ENCODE measurements around the gene DBF4B. TPM values are rescaled to one million over a fixed set of nuclear protein-coding genes. Genes with fewer than 3 reads are reported as not detected.

Gene DBF4B
- total and polyA plus RNA-seq, 10 of the 15 experiments (the other 5 are each of a cell fraction or from before 2014, with no cell fraction given), result 2.4 to 24.6 (median 16.9) TPM

DNA sequence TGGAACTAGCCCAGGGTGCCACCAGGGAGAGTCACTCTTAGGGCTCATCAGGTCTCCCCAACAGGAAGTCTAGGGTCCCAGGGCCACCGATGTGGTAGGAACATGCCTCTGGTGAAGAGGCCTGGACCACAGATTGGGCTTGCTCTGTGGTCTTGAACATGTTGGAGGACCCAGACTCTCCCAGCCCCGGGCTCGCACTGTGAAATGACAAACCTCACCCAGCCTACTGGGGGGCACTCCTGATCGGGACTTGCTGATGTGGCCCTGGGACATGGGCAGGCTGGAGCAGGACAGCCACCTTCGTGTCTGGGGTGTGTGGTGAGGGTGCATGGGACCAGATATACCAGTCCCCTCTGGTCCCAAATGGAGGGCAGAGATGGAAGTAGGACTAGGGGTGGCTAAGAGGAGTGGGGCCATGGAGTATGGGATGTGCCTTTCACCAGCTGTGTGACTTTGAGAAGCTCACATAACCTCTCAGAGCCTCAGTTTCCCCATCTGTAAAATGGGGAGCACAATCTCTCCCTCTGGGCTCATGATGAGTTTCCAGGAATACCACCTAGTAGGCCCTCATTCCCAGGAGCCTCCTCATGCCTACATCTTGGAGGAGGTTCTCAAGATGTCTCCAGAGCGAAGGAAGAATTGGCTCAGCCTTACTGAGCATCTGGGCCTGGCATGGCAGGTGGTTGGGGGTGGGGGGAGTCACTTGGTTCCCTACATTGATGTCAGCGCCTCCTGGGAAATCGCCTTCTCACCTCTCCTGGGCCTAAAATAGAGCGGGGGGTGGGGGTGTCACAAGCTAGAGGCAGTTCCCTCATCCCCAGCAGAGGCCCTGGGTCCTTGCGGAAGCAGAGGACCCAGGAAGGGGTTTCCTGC lies 48.8 kb downstream of the DBF4B start:
- FAIRE-seq, result no peak
- Histone ChIP-seq H2AFZ (ENCODE audit: control insufficient read depth, low read depth, low read length) (no peak overlapping the region), H3K27ac (ENCODE audit: control insufficient read depth, insufficient read depth) (no peak overlapping the region), H3K36me3 (ENCODE audit: control insufficient read depth in 2 of 2, insufficient read depth in 2 of 2, low read length in 1 of 2) (no peaks in the 10 kb centered on the region), H3K9ac (ENCODE audit: control insufficient read depth, insufficient read depth, low read length) (no peak overlapping the region), H3K4me3 (no peak overlapping the region), H3K27me3 (replicated peaks in 1 of 2; ENCODE audit: control insufficient read depth in 2 of 2, insufficient read depth in 2 of 2, low read length in 1 of 2) (peaks cover 1 to 4% of the 10 kb centered on the region in 2 experiments; a peak in 3 of 4 replicates), H3K4me1 (ENCODE audit: control insufficient read depth, insufficient read depth, low read length) (no peaks in the 10 kb centered on the region), H3K9me3 (replicated peaks; ENCODE audit: control insufficient read depth, insufficient read depth, low read length) (no peaks in the 10 kb centered on the region), H4K20me1 (ENCODE audit: control insufficient read depth, insufficient read depth) (no peaks in the 10 kb centered on the region), H3K4me2 (ENCODE audit: control insufficient read depth, insufficient read depth) (no peak overlapping the region), H3K79me2 (ENCODE audit: control insufficient read depth, insufficient read depth, low read length) (no peaks in the 10 kb centered on the region)
- ATAC-seq, result no peak; the same call in 2 of the 3 replicates
- ChIA-PET SMC1A (ENCODE audit: uncharacterized antibody, unreplicated experiment) (no interaction called here), RAD21 (ENCODE audit: unreplicated experiment) (no interaction called here), POLR2A (interaction anchor here (0.6 kb wide), 1 partner anchor 671 kb away, joined by 3 read pairs; no protein-coding TSS in a partner anchor), CTCF (no interaction called here)
- in situ Hi-C loops (cut with MboI) (no loop called here), intact Hi-C loops (cut with micrococcal nuclease; ENCODE audit: unreplicated experiment) (no loop called here)
- 33% methylated on average over 10 of the region's 10 CpGs for WGBS (ENCODE audit: insufficient coverage, insufficient replicate concordance, low lambda C conversion rate, missing lambda C conversion rate)
- BruUV-seq (replicated peaks), result no TSS peak
- no peak for DNase-seq (ENCODE audit: low read depth, low spot score)
- no peak for TF ChIP-seq HCFC1 (IDR thresholded peaks at IDR 0.05; ENCODE audit: low read length)
- TF ChIP-seq MTA2 (IDR thresholded peaks at IDR 0.05; ENCODE audit: low read depth), result no peak
- TF ChIP-seq RUNX3 (IDR thresholded peaks at IDR 0.05; ENCODE audit: low read length), result no peak
- TF ChIP-seq, protein P1, sequence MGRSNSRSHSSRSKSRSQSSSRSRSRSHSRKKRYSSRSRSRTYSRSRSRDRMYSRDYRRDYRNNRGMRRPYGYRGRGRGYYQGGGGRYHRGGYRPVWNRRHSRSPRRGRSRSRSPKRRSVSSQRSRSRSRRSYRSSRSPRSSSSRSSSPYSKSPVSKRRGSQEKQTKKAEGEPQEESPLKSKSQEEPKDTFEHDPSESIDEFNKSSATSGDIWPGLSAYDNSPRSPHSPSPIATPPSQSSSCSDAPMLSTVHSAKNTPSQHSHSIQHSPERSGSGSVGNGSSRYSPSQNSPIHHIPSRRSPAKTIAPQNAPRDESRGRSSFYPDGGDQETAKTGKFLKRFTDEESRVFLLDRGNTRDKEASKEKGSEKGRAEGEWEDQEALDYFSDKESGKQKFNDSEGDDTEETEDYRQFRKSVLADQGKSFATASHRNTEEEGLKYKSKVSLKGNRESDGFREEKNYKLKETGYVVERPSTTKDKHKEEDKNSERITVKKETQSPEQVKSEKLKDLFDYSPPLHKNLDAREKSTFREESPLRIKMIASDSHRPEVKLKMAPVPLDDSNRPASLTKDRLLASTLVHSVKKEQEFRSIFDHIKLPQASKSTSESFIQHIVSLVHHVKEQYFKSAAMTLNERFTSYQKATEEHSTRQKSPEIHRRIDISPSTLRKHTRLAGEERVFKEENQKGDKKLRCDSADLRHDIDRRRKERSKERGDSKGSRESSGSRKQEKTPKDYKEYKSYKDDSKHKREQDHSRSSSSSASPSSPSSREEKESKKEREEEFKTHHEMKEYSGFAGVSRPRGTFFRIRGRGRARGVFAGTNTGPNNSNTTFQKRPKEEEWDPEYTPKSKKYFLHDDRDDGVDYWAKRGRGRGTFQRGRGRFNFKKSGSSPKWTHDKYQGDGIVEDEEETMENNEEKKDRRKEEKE (IDR thresholded peaks at IDR 0.05), result no peak
- no peak for TF ChIP-seq WRNIP1 (IDR thresholded peaks at IDR 0.05; ENCODE audit: borderline replicate concordance, low read depth, low read length)
- TF ChIP-seq ESRRA (IDR thresholded peaks at IDR 0.05; ENCODE audit: low read length), result no peak
- TF ChIP-seq STAT1 (conservative IDR thresholded peaks at IDR 0.05), result no peak
- no peak for TF ChIP-seq MYC (IDR thresholded peaks at IDR 0.05; ENCODE audit: insufficient read depth, insufficient read length, insufficient replicate concordance, low read length, severe bottlenecking)
- TF ChIP-seq, protein P2, sequence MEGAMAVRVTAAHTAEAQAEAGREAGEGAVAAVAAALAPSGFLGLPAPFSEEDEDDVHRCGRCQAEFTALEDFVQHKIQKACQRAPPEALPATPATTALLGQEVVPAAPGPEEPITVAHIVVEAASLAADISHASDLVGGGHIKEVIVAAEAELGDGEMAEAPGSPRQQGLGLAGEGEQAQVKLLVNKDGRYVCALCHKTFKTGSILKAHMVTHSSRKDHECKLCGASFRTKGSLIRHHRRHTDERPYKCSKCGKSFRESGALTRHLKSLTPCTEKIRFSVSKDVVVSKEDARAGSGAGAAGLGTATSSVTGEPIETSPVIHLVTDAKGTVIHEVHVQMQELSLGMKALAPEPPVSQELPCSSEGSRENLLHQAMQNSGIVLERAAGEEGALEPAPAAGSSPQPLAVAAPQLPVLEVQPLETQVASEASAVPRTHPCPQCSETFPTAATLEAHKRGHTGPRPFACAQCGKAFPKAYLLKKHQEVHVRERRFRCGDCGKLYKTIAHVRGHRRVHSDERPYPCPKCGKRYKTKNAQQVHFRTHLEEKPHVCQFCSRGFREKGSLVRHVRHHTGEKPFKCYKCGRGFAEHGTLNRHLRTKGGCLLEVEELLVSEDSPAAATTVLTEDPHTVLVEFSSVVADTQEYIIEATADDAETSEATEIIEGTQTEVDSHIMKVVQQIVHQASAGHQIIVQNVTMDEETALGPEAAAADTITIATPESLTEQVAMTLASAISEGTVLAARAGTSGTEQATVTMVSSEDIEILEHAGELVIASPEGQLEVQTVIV (IDR thresholded peaks at IDR 0.05; ENCODE audit: borderline replicate concordance, partially characterized antibody), result no peak
- TF ChIP-seq, protein P3, sequence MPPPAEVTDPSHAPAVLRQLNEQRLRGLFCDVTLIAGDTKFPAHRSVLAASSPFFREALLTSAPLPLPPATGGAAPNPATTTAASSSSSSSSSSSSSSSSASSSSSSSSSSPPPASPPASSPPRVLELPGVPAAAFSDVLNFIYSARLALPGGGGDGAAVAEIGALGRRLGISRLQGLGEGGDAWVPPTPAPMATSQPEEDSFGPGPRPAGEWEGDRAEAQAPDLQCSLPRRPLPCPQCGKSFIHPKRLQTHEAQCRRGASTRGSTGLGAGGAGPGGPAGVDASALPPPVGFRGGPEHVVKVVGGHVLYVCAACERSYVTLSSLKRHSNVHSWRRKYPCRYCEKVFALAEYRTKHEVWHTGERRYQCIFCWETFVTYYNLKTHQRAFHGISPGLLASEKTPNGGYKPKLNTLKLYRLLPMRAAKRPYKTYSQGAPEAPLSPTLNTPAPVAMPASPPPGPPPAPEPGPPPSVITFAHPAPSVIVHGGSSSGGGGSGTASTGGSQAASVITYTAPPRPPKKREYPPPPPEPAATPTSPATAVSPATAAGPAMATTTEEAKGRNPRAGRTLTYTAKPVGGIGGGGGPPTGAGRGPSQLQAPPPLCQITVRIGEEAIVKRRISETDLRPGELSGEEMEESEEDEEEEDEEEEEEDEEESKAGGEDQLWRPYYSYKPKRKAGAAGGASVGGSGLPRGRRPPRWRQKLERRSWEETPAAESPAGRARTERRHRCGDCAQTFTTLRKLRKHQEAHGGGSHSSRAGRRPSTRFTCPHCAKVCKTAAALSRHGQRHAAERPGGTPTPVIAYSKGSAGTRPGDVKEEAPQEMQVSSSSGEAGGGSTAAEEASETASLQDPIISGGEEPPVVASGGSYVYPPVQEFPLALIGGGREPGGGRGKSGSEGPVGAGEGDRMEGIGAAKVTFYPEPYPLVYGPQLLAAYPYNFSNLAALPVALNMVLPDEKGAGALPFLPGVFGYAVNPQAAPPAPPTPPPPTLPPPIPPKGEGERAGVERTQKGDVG (CRISPR knock-in tag; IDR thresholded peaks at IDR 0.05), result no peak
- no peak for TF ChIP-seq LARP7 (IDR thresholded peaks at IDR 0.05)
- TF ChIP-seq, protein P4, sequence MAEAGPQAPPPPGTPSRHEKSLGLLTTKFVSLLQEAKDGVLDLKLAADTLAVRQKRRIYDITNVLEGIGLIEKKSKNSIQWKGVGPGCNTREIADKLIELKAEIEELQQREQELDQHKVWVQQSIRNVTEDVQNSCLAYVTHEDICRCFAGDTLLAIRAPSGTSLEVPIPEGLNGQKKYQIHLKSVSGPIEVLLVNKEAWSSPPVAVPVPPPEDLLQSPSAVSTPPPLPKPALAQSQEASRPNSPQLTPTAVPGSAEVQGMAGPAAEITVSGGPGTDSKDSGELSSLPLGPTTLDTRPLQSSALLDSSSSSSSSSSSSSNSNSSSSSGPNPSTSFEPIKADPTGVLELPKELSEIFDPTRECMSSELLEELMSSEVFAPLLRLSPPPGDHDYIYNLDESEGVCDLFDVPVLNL (IDR thresholded peaks at IDR 0.05; ENCODE audit: low read depth, low read length), result no peak
- no peak for TF ChIP-seq EED (IDR thresholded peaks at IDR 0.05; ENCODE audit: low read depth)

All from GM12878 (cell line).